ENCODE measurements around the gene DZANK1.

- TF ChIP-seq POLR2AphosphoS5 (IDR thresholded peaks at IDR 0.05) (no peak), EZH2 (IDR thresholded peaks at IDR 0.05; ENCODE audit: borderline replicate concordance, insufficient read depth, low read length, poor library complexity, severe bottlenecking) (no peak), SMC3 (conservative IDR thresholded peaks at IDR 0.05; ENCODE audit: poor library complexity) (no peak)
- TF ChIP-seq, protein P1, sequence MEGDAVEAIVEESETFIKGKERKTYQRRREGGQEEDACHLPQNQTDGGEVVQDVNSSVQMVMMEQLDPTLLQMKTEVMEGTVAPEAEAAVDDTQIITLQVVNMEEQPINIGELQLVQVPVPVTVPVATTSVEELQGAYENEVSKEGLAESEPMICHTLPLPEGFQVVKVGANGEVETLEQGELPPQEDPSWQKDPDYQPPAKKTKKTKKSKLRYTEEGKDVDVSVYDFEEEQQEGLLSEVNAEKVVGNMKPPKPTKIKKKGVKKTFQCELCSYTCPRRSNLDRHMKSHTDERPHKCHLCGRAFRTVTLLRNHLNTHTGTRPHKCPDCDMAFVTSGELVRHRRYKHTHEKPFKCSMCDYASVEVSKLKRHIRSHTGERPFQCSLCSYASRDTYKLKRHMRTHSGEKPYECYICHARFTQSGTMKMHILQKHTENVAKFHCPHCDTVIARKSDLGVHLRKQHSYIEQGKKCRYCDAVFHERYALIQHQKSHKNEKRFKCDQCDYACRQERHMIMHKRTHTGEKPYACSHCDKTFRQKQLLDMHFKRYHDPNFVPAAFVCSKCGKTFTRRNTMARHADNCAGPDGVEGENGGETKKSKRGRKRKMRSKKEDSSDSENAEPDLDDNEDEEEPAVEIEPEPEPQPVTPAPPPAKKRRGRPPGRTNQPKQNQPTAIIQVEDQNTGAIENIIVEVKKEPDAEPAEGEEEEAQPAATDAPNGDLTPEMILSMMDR (IDR thresholded peaks at IDR 0.05; ENCODE audit: poor library complexity, severe bottlenecking) = no peak
Measured at GRCh38 chr20:18400460-18400859, 66.4 kb downstream of the DZANK1 start.
